GM21786 (cell line): ENCODE data around the gene IKBKE.

Experiments used
- ATAC-seq: cut with Tn5 transposase; IDR thresholded peaks from one replicate; pipeline ENCODE4 v1.9.1; 2021; ENCODE audit not compliant: unreplicated experiment

IKBKE gene

DNA sequence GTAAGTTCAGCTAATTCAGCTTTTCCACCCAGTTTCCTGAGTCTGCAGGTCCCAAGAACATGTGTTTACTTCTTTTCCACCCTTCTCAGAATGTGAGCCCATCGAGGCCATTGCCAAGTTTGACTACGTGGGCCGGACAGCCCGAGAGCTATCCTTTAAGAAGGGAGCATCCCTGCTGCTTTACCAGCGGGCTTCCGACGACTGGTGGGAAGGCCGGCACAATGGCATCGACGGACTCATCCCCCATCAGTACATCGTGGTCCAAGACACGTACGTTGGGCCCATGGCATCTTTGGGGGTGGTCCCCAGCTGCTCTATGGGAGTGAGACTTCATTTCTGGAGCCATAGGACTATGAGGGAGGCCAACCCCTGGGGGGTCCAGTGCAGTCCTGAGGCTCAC, 17.2 kb upstream of the IKBKE start:
- no peak for ATAC-seq

DNA sequence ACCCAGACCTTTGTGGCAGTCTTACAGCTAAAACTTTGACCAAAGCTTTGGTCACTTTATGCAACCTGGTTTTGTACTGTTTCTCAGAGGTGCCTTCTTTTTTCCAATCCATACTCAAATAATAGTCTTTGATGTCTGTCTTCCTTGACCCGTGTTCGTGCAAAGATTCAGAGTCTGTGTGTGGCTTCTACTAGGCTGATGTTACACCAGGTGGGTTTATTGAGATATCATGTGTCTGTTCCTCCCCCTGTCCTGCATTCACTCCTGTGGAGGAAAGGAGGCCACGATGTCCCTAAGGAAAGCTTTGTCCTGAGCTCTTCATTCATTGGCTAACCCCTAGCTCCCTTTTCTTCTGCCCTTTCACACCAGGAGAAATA, 15.0 kb upstream of the IKBKE start:
- ATAC-seq, result no peak

DNA sequence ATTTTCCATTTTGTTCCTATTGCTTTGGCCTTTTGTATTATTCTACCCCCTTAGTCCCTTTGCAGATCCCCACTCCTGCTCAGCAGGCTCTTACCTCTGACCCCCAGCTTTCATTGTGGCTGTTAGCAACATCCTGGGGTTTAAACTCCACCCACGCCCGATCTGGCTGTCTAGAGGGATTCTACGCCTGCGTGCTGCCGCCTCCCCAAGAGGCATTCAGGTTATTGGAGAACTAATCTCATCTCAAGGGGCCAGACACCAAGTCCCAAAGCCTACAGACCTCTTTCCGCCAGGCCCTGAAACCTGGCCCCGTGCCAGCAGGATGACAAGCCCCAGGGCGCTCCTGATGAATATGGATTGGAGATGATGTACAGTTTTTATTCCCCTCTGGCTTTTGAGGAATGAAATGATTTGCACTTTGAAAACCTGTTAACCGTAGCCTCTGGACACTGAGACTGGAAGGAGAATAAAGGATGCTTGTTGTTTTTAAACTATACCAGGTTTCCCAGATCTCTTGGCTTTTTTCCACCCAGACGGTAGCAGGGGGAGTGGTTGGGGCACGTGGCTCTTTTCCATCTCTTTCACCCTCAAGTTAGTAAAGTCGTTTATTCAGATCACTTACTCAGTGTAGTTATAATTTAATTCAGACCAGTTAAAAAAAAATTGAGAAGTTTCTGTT, 14.5 kb upstream of the IKBKE start:
- ATAC-seq, result no peak

DNA sequence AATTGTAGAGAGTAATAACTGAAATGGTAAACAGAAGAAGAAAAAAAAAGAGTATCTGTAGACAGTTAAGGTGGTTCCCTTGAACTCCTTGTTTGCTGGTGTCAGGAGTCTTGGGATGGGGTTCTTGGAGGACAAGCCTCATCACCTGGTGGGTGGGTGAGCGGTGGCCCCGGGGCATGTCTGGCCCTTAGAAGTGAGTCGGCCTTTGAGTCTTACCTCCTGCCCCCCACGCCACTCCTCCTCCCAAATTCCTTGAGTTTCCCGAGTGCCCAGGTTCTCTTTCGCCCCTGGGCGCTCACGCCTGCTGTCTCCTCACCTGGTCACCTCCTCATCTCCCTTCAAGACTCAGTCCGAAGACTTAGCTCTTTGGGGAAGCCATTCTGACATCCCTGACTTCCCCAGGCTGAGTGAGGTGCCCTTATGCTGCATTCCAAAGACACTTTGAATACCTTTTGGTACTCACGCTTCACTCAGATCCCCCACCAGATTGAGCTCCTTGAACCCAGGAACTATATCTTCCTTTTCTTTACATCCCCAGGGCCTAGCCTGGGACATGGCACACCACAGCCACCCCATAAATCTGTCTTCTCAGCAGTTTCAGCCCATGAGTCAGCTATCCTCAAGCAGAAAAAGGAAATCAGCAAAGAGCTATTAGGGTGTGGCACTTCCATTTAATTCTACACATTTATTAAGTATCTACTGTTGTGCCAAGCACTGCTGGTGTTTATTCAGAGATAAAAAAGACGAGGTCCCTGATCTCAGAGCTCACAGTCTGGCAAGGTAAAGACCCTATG, 13.5 kb upstream of the IKBKE start:
- no peak for ATAC-seq

DNA sequence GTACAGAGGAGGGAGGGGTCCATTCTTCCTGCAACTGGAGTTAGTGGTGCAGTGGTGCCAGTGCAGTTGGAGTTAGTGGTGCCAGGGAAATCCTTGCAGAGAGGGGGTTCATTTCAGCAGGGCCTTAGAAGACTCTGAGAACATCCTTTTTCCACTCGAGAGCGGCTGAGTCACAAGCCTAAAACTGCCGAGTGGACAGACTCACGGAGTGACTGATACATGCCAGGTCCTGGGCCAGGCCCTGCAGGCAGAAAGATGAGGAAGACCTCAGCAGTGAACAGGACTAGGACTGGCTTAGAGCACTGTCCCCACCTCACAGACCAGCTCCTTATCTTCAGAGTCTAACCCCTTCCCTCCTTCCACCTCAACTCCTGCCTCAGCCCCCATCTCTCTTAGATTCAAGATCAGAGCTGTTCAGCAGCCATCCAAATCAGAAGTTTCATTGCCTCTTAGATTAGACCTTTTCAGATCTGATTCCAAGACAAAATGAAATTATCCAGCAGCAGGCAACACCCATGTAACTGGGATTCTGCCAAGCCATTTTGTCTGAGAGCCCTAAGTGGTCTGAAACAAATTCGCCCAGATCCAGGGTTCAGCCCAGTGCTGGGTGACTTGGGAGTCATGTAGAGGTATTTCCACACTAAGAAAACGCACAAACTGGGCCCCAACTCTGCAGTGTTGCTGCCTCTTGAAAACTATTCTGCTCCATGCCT, 12.7 kb upstream of the IKBKE start:
- ATAC-seq, result no peak

DNA sequence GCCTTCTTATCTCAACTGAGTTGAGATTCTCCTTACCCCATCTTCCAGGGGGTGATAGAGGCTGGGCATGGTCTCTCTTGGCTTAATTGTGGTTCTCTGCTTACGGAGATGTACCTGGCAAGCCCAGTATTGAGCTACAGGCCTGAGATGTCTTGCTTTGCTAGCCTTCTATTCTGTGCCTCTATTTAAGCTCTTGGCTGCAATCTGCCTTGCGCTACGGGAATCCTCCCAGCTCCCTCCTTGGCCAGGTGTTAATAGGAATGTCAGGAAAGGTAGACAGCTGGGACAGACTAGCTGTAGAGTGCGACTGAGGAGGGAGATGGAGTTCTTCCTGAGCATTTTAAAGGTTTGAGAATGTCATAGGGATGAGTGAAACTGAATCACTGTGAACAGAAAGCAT, 10.6 kb upstream of the IKBKE start:
- ATAC-seq, result no peak

DNA sequence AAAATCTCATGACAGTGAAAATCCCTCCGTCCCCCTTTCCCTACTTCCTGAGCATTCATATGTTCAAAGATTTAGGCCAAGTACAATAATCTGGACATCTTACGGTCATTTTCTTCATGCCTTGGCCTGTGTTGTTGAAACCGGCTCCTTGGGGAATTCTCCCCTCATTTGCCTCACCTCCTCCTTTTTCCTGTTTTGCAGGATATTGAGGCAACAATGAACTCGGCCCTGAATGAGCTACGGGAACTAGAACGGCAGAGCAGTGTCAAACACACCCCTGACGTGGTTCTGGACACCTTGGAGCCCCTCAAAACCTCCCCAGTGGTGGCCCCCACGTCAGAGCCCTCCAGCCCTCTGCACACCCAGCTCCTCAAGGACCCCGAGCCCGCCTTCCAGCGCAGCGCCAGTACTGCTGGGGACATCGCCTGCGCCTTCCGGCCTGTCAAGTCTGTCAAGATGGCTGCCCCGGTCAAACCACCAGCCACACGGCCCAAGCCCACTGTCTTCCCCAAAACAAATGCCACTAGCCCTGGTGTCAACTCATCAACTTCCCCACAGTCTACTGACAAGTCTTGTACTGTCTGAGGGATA, 9.3 kb upstream of the IKBKE start:
- ATAC-seq, result no peak

DNA sequence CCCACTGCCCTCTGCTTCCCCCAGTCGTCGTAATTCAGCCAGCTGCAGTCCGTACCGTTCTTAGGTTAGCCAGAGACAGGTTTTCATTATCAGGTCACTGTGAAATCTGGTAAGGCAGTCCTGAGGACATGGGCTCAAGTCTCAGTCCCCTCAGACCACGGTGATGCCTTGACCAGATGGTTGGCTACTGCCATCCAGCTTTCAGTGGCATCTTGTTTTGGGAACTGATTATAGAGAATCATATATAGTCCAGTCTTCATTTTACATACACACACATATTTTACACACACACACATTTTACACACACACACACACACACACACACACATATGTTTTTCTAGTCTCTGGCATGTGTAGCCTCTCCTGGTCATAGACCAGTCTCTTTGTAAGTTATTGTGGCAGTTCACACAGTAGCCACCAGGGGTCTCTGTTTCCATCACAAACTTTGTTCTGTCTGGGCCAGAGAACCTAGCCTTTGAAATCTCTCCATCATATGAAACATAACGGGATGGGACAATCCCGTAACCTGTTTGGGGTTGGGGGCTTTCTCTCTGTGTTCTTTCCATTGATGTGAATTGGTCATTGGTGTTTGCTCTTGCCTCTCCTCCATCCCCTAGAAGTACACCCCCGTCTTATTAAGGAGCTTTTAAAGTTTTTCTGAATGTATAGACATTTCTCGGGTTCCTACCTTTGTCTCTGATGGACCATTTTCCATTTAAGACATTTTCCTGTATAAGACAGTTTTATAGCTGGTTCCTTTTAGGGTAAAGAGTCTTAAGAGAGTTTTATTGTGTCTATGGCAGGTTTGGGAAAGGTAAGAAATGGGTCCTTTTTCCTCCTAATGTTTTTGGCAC, 8.4 kb upstream of the IKBKE start:
- ATAC-seq, result peak; percentile 64

DNA sequence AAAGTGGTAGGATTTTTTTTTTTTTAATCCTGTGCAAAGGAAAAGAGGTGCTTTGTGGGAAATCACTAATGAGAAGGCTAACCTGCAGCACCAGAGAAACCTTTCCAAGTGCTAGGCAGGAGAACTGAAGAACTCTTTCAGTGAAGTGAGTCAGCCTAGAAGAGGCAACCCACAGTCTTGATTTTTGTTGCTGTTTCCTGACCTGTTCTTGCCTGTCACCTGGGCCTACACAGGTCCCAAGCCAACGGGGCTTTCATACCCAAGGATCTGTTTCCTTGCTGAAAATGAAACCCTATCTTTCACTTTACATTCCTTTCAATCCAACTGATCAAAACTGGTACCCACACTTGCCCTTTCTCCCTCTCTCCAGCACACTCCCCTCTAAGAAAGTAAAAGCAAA, 7.1 kb upstream of the IKBKE start:
- ATAC-seq, result no peak

DNA sequence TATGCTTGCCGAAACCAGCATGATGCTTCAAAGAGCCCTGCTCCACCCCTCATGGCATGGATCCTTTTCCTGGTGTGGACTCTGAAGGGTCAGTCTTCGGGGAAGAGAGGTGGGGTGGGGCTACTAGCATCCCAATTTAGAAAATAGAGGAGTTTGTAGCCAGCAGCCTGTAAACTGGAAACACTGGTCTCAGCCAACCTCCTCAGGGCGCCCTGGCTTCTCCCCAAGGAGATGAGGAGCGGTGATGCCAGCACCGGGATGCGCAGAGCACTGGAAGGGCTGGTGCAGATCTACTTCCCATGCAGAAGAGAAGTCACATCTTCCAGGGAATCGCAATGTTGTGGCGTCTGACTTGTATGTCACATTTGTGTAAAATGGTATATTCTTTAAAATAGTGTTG, 6.4 kb upstream of the IKBKE start:
- no peak for ATAC-seq

DNA sequence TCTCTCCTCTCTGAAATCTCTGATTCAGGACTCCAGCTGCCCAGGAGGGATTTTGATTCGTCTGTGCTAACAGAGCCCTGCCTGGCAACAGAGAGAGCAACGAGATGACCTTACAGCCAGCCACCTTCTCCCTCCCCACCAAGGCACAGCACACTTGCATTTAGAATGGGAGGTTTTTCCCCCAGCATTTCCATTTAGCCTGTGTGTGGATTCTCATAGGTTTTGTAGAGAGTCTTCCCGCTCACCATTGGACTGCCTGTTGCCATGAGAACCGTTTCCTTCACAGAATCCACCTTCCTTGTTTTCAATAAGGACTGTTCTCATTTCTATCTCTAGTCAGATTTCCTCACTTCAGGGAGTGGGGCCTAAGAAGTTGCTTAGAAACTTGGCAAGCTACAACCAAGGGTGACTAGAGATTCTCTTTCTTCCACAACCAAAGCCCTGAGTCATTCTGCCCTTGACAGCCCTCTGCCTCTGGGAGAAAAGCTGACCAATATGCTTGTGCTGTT, 5.8 kb upstream of the IKBKE start:
- no peak for ATAC-seq

DNA sequence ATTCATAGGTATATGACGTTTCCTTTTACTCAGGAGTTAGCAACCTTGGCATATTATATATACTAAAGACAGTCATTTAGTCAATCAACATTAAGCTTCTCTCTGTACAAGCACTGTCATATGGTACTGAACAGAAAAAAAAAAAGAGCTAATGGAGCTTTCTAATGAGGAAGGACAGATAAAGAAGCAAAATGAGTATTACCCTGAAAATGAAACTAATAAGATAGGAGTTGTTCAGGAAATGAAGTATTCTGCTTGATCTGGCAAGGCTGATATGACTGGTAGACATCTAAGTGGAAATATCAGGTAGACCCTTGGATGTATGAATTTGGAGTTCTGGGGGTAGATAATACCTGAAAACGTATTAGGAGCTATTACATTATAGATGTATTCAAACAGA, 4.3 kb upstream of the IKBKE start:
- peak; percentile 23 for ATAC-seq

DNA sequence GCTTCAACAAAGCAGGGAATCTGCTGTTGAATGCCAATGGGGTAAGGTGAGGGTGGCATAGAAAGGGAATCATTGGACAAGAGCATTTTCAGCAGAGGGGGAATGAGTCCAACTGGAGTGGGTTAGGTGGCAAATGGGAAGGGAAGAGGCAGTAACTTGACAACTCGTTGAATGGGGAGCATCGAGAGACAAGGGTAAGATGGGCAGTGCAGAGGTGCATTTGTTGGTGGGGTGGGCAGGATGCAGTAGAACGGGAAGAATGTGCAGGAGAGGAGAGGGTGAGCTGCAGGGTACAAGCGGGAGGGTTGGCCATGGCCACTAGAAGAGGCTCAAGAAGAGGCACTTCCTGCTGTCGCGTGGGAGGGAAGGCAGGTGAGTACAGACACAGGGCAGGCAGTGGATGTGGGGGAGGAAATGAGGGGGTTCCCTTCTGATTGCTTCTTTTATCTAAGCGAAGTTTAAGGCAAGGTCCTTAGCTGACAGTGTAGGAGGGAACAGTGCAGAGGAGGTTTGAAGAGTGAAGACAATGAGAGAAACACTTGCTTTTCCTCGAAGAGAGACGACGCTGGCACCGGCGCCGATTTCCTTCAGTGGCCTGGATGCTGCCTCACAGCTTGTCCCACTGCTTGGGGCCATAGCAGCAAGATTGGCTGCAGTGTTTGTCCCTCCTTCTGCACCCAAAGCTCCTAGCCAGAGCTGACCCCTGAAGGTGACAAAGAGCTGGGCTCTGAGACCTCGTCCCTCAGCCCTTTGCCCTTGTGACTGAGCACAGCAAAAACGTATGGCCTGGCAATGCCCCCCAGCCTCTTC, 3.2 kb upstream of the IKBKE start:
- no peak for ATAC-seq

DNA sequence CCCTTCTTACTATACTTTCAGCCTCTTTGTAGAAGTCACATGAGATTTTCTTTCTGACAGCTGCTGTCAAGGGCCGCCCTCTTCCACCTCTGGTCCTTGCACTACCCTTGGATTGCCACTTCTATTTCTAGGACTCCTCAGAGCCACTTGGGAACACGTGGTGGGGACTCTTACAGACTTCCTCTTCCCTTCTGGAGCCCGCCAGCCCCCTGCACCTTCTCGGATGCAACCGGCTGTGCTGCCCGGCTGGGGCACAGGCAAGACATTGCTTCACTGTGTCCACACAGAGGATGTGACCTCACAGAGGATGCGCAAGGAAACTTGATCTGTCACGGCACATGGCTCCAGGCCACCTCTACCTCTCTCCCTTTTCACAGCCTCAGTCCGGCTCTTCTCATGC, 2.4 kb upstream of the IKBKE start:
- ATAC-seq, result no peak

DNA sequence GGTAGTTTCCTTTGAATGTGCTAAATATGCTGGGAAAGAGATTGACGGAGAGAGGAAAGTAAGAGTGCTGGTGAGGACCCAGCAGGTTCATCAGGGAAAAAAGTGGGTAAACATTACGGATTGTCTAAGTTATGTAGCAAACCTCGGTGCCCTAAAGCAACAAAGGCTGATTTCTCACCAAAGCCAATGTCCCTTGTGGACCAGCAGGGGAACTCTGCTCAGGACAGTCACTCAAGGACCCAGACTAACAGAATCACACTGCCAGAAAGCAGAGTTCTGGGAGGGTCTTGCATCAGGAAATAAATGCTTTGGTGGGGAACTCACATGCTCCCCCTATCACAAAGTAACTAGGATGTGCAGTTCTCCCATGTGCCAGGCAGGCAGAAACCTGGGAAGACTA, 1.7 kb upstream of the IKBKE start:
- no peak for ATAC-seq

DNA sequence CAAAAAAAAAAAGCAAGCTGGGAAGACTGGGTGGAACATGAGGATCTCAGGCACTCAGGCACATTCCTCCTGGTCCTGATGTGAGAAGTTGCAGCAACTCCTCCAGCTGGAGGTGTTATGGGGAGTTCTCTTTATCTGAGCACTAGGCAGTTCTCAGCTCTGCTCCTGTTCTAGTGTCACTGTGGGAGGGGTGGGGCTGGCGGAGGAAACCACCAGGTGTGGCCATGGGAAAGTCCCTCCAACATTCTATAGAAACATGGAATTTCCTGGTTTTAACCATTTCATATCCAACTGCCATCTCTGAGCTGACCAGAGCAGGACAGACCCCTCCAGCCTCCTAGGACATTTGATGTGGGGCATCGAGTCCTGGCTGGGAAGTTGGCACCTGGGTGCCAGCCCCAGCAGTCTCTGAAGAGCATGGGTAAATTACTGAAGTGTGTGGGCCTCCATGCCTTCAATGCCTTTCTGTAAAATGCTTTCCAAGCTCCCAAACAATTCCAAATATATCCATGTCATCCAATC, 804 bp upstream of the IKBKE start:
- no peak for ATAC-seq

DNA sequence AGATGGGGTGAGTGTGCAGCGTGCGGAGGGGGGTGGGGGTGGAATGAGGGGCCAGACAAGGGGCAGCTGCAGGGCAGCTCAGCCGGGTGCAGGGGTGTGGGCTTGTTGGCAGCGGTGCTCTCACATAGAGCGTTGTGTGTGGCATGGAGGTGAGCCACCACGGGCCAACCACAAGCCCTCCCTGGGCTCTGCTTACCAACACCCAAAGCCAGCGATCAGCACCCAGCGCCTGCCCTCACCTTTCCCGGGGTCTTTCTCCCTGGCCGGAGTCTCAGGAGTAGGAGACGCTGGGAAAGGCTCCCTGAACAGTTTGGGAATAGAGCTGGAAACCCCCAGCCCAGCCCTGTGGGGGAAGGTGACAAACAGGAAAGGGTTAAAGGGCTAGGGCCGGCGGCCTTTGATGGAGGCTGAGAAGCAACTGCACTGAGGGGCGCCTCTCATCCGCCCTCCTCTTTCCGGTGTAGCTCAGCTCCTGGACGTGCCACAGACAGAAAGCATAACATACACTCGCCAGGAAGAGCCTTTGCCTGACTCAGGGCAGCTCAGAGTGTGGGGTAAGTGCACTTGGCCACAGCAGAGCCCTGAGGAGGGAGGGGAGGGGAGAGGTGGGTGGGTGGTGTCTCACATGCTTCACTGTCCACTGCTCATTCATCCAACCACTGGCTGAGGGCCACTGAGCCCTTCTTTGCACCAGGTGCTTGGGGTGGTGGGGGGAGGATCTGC, 577 bp downstream of the IKBKE start:
- ATAC-seq, result peak; percentile 12

DNA sequence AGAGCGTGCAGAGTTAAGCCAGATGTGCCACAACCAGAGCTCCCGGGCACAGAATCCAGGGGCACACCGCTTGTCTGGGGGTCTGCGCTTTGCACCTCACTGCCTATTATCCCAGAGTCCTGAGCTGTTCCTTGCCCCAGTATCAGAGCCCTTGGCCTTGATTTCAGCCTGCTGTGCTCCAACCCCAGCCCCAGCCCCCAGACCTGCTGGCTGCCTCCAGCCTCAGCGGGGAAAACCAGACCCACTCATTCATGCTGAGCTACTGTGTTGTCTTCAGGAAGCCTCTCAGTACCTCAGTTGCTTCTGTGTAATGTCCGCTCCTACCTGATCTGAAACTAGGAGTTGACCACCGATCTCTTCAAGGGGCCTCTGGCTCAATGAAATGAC, 1.1 kb downstream of the IKBKE start:
- ATAC-seq, result no peak

DNA sequence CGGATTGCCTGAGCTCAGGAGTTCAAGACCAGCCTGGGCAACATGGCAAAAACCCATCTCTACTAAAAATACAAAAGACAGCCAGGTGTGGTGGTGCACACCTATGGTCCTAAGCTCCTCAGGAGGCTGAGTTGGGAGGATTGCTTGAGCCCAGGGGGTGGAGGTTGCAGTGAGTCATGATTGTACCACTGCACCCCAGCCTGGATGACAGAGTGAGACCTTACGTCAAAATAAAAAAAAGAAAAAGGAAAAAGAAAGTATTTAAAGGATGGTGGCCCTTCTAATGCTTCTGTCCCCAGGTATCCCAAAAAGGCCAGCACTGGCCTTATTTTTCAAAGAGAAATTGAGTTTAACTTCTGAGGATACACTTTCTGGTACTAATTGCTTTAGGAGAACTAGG, 1.7 kb downstream of the IKBKE start:
- ATAC-seq, result no peak
